PC-3 (cell line): ENCODE results near the gene KDM3A.

Source experiments
- EZH2 ChIP-seq: fragments of 300-600 bp; sonication (generic); IDR thresholded peaks from one replicate; pipeline ENCODE4 v1.6.1; 2017; ENCODE audit warnings: antibody characterized with exemption, mild to moderate bottlenecking, low read length; ENCODE audit not compliant: unreplicated experiment
- EZH2phosphoT487 ChIP-seq: fragments of 300-600 bp; sonication (generic); IDR thresholded peaks from 2 replicates; pipeline ENCODE4 v1.6.1; 2018; ENCODE audit warnings: mild to moderate bottlenecking, antibody characterized with exemption, low read length, borderline replicate concordance
- TF ChIP-seq, protein P1 (sequence below): fragments of 300-600 bp; sonication (generic); conservative IDR thresholded peaks from 2 replicates; pipeline ENCODE4 v1.5.1; 2017; ENCODE audit warnings: antibody characterized with exemption, low read depth, mild to moderate bottlenecking, low read length

- TF ChIP-seq, protein P1, sequence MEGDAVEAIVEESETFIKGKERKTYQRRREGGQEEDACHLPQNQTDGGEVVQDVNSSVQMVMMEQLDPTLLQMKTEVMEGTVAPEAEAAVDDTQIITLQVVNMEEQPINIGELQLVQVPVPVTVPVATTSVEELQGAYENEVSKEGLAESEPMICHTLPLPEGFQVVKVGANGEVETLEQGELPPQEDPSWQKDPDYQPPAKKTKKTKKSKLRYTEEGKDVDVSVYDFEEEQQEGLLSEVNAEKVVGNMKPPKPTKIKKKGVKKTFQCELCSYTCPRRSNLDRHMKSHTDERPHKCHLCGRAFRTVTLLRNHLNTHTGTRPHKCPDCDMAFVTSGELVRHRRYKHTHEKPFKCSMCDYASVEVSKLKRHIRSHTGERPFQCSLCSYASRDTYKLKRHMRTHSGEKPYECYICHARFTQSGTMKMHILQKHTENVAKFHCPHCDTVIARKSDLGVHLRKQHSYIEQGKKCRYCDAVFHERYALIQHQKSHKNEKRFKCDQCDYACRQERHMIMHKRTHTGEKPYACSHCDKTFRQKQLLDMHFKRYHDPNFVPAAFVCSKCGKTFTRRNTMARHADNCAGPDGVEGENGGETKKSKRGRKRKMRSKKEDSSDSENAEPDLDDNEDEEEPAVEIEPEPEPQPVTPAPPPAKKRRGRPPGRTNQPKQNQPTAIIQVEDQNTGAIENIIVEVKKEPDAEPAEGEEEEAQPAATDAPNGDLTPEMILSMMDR: no peak
- TF ChIP-seq EZH2 (no peak), EZH2phosphoT487 (no peak)
These were observed 30.5 kb downstream of the KDM3A start for GRCh38 chr2:86471637-86472036.
